ENCODE results near the gene TMEM151B.
"Not testable (repeated sequence)": the region's sequence is repeated elsewhere in the genome, so short reads cannot be mapped to it uniquely, and the experiment has no call there.

Gene TMEM151B

DNA sequence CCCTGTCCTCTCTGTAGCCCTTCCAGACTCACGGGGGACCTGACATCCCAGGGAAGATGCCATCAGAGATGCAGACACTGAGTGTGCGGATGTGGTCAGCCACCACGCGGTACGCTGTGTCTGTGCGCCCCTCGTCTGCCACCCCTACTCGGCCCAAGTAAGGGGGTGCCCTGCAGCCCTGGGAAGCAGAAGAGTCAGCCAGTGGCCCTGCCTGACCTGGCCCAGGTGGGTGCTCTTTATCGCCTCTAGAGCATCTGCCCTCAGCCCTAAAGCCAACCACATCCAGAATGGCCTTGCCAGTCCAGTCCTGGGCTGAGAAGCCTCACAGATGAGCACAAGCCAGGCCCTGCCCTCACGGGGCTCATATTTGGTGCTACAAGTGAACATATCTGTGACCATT lies 37.0 kb downstream of the TMEM151B start:
- no peak for DNase-seq

GRCh38 chr6:44309092-44309491 lies 38.8 kb downstream of the TMEM151B start:
- DNase-seq, result no peak

DNA sequence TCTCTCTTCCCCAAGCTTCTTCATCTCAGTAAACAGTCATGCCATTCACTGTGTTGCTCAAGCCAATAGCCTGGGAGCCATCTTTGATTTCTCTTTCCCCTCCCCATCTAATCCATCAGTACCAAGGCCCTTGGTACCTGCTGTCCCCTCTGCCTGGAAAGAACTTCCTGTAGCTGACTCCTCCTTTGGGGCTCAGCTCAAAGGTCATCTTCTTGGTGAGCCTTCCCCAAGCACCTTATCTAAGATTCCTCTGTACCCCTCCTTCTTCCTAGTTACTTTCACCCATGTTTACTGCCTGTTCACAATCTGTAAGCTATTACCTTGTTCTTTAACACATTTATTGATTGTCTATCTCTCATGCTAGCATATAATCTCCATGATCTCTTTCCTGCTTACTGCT lies 39.4 kb downstream of the TMEM151B start:
- DNase-seq, result no peak

- no peak for DNase-seq
Measured at GRCh38 chr6:44310241-44310640, 40.0 kb downstream of the TMEM151B start.

GRCh38 chr6:44311304-44311703 lies 41.1 kb downstream of the TMEM151B start:
- no peak for DNase-seq

DNA sequence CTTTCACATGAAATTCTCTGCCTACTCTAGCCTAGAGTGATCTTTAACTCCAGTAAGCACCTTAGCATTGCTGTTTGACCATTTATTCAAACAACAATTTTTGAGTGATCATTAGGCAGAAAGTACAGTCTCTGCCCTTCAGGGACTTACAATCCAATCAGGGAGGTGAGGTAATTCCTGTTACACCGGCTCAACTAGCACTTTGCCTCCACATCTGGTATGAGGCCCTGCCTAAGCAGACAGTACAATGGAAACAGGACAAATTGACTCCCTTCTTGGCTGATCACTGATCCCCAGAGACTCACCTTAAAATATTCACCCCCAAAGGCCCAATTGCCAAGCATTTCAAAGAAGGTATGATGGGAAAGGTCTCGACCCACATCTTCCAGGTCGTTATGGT lies 41.5 kb downstream of the TMEM151B start:
- no peak for DNase-seq

GRCh38 chr6:44312901-44313788 lies 42.9 kb downstream of the TMEM151B start, which contains the start of gene AARS2:
AARS2 (minus strand) TSS chr6:44313347; CDS start chr6:44313323, 24 bp downstream.
- DNase-seq, result peak; percentile 92 to 97 (median 95)

DNA sequence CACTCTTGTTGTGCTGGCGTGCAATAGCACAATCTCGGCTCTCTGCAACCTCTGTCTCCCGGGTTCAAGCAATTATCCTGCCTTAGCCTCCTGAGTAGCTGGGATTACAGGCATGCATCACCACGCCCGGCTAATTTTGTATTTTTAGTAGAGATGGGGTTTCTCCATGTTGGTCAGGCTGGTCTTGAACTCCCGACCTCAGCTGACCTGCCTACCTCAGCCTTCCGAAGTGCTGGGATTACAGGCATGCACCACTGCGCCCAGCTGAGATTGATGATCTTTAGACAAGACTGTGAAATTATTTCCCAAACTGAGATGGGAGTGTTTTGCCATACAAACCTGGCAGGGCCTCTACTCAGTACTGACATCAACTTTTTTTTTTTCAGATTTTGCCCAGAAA lies 44.4 kb downstream of the TMEM151B start:
- DNase-seq, result not testable (repeated sequence)

GRCh38 chr6:44315516-44315915 lies 45.3 kb downstream of the TMEM151B start:
- DNase-seq, result peak; percentile 82 to 95 (median 91)

- DNase-seq, result peak; percentile 52 to 75 (median 66)
Measured at GRCh38 chr6:44315951-44316350, 45.7 kb downstream of the TMEM151B start.

GRCh38 chr6:44316481-44316880 lies 46.2 kb downstream of the TMEM151B start:
- peak; percentile 41 to 69 (median 47) for DNase-seq

DNA sequence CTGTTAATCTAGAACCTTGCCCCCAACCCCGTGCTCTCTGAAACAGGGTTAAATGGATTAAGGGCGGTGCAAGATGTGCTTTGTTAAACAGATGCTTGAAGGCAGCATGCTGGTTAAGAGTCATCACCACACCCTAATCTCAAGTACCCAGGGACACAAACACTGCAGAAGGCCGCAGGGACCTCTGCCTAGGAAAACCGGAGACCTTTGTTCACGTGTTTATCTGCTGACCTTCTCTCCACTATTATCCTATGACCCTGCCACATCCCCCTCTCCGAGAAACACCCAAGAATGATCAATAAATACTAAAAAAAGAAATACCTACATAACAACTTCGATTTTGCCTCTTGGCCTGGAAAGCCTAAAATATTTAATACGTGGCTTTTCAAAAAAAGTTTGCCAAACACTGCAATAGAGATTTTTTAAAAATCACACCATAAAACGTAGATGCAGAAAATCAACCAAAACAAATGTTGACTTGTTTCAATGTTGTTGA lies 46.9 kb downstream of the TMEM151B start:
- DNase-seq, result not testable (repeated sequence)

- DNase-seq, result no peak
Measured at GRCh38 chr6:44321210-44321609, 51.0 kb downstream of the TMEM151B start.

DNA sequence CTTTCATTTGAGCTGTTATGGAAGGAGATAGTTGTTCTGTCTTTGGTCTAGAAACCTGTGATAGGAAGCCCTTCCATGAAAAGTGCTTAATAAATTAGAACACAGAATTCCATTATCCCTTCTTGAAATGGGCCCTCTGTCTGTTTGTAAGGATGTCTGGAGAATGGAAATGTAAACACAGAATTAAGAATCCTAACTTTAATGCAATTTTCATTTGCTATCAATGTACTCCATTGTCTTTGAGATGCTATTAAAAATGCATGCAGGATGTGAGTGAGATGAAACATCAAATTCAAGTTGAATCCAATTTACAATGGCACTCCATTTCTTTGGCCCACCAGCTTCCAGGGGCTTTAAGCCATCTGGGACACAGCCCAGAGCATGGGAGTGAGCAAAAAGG lies 56.8 kb downstream of the TMEM151B start:
- no peak for DNase-seq

GRCh38 chr6:44327760-44328159 lies 57.5 kb downstream of the TMEM151B start:
- no peak for DNase-seq

DNA sequence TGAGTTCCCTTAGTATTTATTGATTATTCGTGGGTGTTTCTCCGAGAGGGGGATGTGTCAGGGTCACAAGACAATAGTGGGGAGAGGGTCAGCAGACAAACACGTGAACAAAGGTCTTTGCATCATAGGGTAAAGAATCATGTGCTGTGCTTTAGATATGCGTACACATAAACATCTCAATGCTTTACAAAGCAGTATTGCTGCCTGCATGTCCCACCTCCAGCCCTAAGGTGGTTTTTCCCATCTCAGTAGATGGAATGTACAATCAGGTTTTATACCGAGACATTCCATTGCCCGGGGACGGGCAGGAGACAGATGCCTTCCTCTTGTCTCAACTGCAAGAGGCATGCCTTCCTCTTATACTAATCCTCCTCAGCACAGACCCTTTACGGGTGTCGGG lies 58.0 kb downstream of the TMEM151B start:
- not testable (repeated sequence) for DNase-seq

GRCh38 chr6:44329858-44330257 lies 59.6 kb downstream of the TMEM151B start:
- DNase-seq, result no peak

DNA sequence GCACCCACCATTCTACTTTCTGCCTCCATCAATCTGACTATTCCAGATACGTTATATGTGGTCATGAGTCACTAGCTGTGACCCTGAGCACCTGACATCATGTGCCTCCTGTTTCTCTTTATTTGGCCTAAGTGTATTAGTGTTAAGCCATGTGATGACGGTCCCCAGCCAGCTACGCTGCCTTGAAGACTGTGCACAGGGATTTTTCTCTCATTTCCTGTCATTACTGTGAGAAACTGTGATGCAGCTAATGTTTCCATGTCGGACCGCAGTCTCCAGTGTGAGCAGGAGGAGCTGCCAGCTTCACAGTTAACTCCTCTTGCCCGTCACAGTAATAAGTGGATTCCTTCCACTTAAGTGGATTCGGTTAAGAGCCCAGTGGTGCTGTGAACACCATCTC lies 62.3 kb downstream of the TMEM151B start:
- DNase-seq, result no peak

DNA sequence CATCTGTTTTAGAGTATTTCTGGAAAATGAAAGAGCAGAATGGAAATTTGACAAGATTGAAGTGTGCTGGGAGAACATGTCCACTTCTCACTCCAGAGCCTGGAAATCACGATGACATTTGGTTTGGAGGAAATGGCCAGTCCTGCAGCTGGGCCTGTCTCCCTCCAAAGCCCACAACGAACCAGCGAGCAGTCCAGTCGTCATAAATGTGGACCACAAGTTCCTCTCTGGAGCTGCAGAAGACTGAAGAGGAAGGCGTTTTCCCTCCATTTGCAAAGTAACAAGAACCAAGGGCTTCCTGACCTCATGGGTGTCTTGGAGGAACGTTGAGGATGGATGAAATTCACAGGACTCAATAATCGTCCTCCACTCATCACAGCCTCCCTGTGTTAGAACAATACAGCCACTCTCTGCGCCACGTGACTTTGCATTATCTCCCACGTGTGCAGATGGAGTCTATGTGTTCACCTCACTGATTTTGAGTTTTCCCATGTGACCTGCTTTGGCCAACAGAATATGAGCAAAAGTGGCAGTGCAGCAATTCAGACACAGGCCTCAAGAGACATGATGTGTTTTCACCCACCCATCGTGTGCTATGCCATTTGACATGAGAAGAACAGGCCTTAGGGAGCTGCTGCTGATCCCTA lies 63.1 kb downstream of the TMEM151B start:
- peak; percentile 40 to 57 (median 49) for DNase-seq

GRCh38 chr6:44333942-44334341 lies 63.7 kb downstream of the TMEM151B start:
- DNase-seq, result peak; percentile 57 to 78 (median 77)

- no peak for DNase-seq
Measured at GRCh38 chr6:44335631-44336030, 65.4 kb downstream of the TMEM151B start.

- peak; percentile 80 to 88 (median 82) for DNase-seq
Measured at GRCh38 chr6:44338228-44339122, 68.2 kb downstream of the TMEM151B start.

- no peak for DNase-seq
Measured at GRCh38 chr6:44339301-44339700, 69.1 kb downstream of the TMEM151B start.

Measured in suppressor macrophage treated with lipopolysaccharide for 1 hour (primary cell).